ENCODE results near the gene TRMT10A. TPM values are rescaled to one million over a fixed set of nuclear protein-coding genes. Genes with fewer than 3 reads are reported as not detected.

TRMT10A gene
- total and polyA plus RNA-seq, 2 donors (not counting 1 experiment from before 2014, with no cell fraction given): 6.0 to 11.1 TPM

- TF ChIP-seq CTCF (conservative IDR thresholded peaks at IDR 0.05 in 1 of 2, IDR thresholded peaks at IDR 0.05 in 1 of 2; ENCODE audit: low read depth in 1 of 2, low read length in 2 of 2): no peak
- no peak for TF ChIP-seq EZH2 (IDR thresholded peaks at IDR 0.05; ENCODE audit: low read length, missing control alignments)
- Histone ChIP-seq H3K79me2 (ENCODE audit: control insufficient read depth, insufficient read depth, low read length) (no peaks in the 10 kb centered on the region), H3K4me3 (replicated peaks in 1 of 4; ENCODE audit: control extremely low read depth in 1 of 4, insufficient read depth in 1 of 4, low read depth in 3 of 4, low read length in 4 of 4) (no peak overlapping the region), H4K20me1 (ENCODE audit: control insufficient read depth, extremely low read depth, insufficient read depth, low read length) (no peaks in the 10 kb centered on the region), H3K4me1 (ENCODE audit: control insufficient read depth, extremely low read depth, insufficient read depth, low read length) (no peaks in the 10 kb centered on the region), H3K9me3 (ENCODE audit: control insufficient read depth, insufficient read depth, low read depth, low read length) (no peaks in the 10 kb centered on the region), H3K27ac (ENCODE audit: insufficient read depth, low read length) (no peak overlapping the region), H3K4me2 (ENCODE audit: extremely low read depth, insufficient read depth, low read length) (no peak overlapping the region), H3K9ac (ENCODE audit: insufficient read depth, low read length) (no peak overlapping the region), H3K27me3 (ENCODE audit: control insufficient read depth, insufficient read depth, low read length) (no peaks in the 10 kb centered on the region), H2AFZ (ENCODE audit: low read length) (no peak overlapping the region), H3K36me3 (ENCODE audit: control insufficient read depth, insufficient read depth, low read length) (no peaks in the 10 kb centered on the region)
- DNase-seq (ENCODE audit: low read depth in 2 of 2): peak in 1 of 2 donors; percentile 38
Measured at GRCh38 chr4:99587803-99588202, 24.0 kb upstream of the TRMT10A start.

GRCh38 chr4:99587309-99587708 lies 23.5 kb upstream of the TRMT10A start:
- Histone ChIP-seq H2AFZ (ENCODE audit: low read length) (no peak overlapping the region), H4K20me1 (ENCODE audit: control insufficient read depth, extremely low read depth, insufficient read depth, low read length) (no peaks in the 10 kb centered on the region), H3K79me2 (ENCODE audit: control insufficient read depth, insufficient read depth, low read length) (no peaks in the 10 kb centered on the region), H3K4me3 (replicated peaks in 1 of 4; ENCODE audit: control extremely low read depth in 1 of 4, insufficient read depth in 1 of 4, low read depth in 3 of 4, low read length in 4 of 4) (no peak overlapping the region), H3K27ac (ENCODE audit: insufficient read depth, low read length) (no peak overlapping the region), H3K4me1 (ENCODE audit: control insufficient read depth, extremely low read depth, insufficient read depth, low read length) (no peaks in the 10 kb centered on the region), H3K9ac (ENCODE audit: insufficient read depth, low read length) (no peak overlapping the region), H3K4me2 (ENCODE audit: extremely low read depth, insufficient read depth, low read length) (no peak overlapping the region), H3K9me3 (ENCODE audit: control insufficient read depth, insufficient read depth, low read depth, low read length) (no peaks in the 10 kb centered on the region), H3K36me3 (ENCODE audit: control insufficient read depth, insufficient read depth, low read length) (no peaks in the 10 kb centered on the region), H3K27me3 (ENCODE audit: control insufficient read depth, insufficient read depth, low read length) (no peaks in the 10 kb centered on the region)
- no peak for TF ChIP-seq CTCF (conservative IDR thresholded peaks at IDR 0.05 in 1 of 2, IDR thresholded peaks at IDR 0.05 in 1 of 2; ENCODE audit: low read depth in 1 of 2, low read length in 2 of 2)
- no peak for TF ChIP-seq EZH2 (IDR thresholded peaks at IDR 0.05; ENCODE audit: low read length, missing control alignments)
- no peak for DNase-seq (ENCODE audit: low read depth in 2 of 2)

GRCh38 chr4:99586797-99587196 lies 23.0 kb upstream of the TRMT10A start:
- H3K9ac ChIP-seq (ENCODE audit: insufficient read depth, low read length): no peak overlapping the region
- no peaks in the 10 kb centered on the region for H3K36me3 ChIP-seq (ENCODE audit: control insufficient read depth, insufficient read depth, low read length)
- no peaks in the 10 kb centered on the region for H3K79me2 ChIP-seq (ENCODE audit: control insufficient read depth, insufficient read depth, low read length)
- H3K4me1 ChIP-seq (ENCODE audit: control insufficient read depth, extremely low read depth, insufficient read depth, low read length): no peaks in the 10 kb centered on the region
- TF ChIP-seq EZH2 (IDR thresholded peaks at IDR 0.05; ENCODE audit: low read length, missing control alignments): no peak
- no peak for TF ChIP-seq CTCF (conservative IDR thresholded peaks at IDR 0.05 in 1 of 2, IDR thresholded peaks at IDR 0.05 in 1 of 2; ENCODE audit: low read depth in 1 of 2, low read length in 2 of 2)
- no peaks in the 10 kb centered on the region for H3K27me3 ChIP-seq (ENCODE audit: control insufficient read depth, insufficient read depth, low read length)
- no peak overlapping the region for H3K4me3 ChIP-seq (replicated peaks in 1 of 4; ENCODE audit: control extremely low read depth in 1 of 4, insufficient read depth in 1 of 4, low read depth in 3 of 4, low read length in 4 of 4)
- H4K20me1 ChIP-seq (ENCODE audit: control insufficient read depth, extremely low read depth, insufficient read depth, low read length): no peaks in the 10 kb centered on the region
- H3K9me3 ChIP-seq (ENCODE audit: control insufficient read depth, insufficient read depth, low read depth, low read length): no peaks in the 10 kb centered on the region
- DNase-seq (ENCODE audit: low read depth in 2 of 2): no peak
- no peak overlapping the region for H3K4me2 ChIP-seq (ENCODE audit: extremely low read depth, insufficient read depth, low read length)
- no peak overlapping the region for H2AFZ ChIP-seq (ENCODE audit: low read length)
- no peak overlapping the region for H3K27ac ChIP-seq (ENCODE audit: insufficient read depth, low read length)

Data from fibroblast of lung (primary cell).